Prostate gland (tissue), 2 donors: Measurements from ENCODE around the gene IMMP2L.

Experiments used
- CTCF ChIP-seq, 4 experiments: fragments of 200-600 bp in 2 of 4; fragments of 450-650 bp in 2 of 4; sonication (generic) in 2 of 4; IDR thresholded peaks; 1 replicate in 3 of 4; 2 replicates in 1 of 4; pipeline ENCODE4 v1.5.1; 2016 to 2019; ENCODE audit warnings: antibody characterized with exemption in 4 of 4, mild to moderate bottlenecking in 2 of 4, moderate library complexity in 2 of 4
- POLR2A ChIP-seq: fragments of 450-650 bp; IDR thresholded peaks from one replicate; pipeline ENCODE4 v1.6.1; 2016; ENCODE audit warnings: antibody characterized with exemption, mild to moderate bottlenecking

- TF ChIP-seq CTCF (IDR thresholded peaks at IDR 0.05) (no peak), POLR2A (no peak)
Measured at GRCh38 chr7:111292026-111292470, 270.2 kb downstream of the IMMP2L start.
